ENCODE measurements around the gene SEMA3E. TPM values are rescaled to one million over a fixed set of nuclear protein-coding genes. Genes with fewer than 3 reads are reported as not detected.

The SEMA3E gene
- total RNA-seq, 1 donor from 2014 or later = 0.35 TPM

- H3K4me3 ChIP-seq (ENCODE audit: low read depth, low read length) = no peak overlapping the region
- no peak for DNase-seq (ENCODE audit: low read depth)
- no peak for TF ChIP-seq CTCF (conservative IDR thresholded peaks at IDR 0.05; ENCODE audit: low read depth, low read length)
These were observed 164.1 kb downstream of the SEMA3E start for GRCh38 chr7:83484826-83485225.

DNA sequence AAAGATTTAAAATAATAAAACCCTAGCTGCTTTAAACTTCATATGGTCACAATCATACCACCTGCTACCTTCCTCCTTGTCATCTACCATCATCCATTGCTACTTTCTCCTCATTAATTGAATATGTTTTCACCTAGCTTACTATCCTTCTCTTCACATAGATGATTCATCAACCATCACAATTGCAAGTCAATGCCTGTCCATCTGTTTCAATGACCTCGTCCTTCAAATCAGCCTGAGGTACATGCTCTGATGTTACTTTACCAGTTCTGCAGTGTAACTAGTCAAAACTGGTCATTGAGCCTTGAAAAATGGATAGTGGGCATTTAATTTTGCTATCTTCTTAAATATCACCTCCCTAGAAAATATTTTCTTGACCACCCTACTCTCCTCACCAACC, 164.7 kb downstream of the SEMA3E start:
- no peak for TF ChIP-seq CTCF (conservative IDR thresholded peaks at IDR 0.05; ENCODE audit: low read depth, low read length)
- no peak for DNase-seq (ENCODE audit: low read depth)
- no peak overlapping the region for H3K4me3 ChIP-seq (ENCODE audit: low read depth, low read length)

DNA sequence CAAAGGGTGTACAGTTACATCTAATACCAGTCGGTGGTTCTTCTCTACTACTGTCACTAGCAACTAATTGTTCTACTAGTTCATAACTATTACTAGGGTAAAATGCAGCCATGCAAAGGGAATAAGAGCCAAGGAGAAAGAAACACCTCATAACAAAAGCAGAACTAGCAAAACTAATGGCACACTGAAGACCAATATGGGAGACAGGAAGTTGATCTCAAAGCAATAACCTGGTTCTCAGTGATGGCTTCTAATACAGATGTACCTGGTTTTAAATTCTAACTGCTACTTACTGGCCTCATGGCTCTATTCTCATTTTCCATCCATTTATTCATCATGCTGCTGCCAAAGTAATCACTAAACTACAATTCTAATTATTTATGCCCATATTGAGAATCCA, 170.3 kb downstream of the SEMA3E start:
- DNase-seq (ENCODE audit: low read depth) = no peak
- TF ChIP-seq CTCF (conservative IDR thresholded peaks at IDR 0.05; ENCODE audit: low read depth, low read length) = no peak
- no peak overlapping the region for H3K4me3 ChIP-seq (ENCODE audit: low read depth, low read length)

DNA sequence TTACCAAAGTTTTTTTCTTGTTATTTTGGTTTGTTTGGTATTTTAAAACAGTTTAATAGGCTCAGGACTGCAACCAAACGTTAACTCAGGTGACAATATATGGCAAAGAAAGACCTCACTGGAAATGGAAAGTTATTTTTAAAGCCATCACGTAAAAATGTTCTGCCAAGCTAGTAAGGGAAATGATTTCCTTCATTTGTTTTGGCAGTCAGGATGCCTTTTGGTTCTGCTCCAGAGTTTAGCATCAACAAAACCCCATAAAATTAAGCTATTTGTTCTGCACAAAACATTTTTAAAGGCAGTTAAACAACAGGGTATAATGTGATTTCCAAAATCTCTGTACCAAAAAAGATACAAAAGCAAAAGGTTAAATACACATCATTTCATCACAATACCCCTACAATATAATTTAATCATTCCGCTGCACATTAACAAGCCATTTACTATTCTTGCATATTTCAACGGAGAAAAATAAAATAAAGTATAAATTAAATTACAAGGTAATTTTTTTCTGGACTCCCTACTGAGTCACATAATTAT, 172.4 kb downstream of the SEMA3E start:
- no peak for DNase-seq (ENCODE audit: low read depth)
- H3K4me3 ChIP-seq (ENCODE audit: low read depth, low read length) = no peak overlapping the region
- TF ChIP-seq CTCF (conservative IDR thresholded peaks at IDR 0.05; ENCODE audit: low read depth, low read length) = no peak

DNA sequence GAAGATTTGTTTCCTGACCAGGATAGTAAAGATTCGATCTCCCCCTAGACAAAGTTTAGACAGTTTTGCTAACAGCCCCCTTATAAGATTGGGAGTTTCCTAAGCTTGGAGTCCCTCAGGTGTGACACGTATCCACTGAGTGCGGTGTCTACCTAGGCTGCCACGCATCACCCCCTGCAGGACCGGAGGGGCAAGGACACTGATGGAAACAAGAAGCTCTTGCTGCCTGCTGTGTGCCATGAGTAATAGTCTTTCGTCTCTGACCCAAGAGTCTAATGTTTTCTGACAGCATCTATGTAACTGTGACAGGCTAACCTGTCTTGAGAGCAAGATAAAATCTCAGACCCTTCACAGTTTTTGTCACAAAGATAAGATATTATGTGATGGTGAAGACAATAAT, 173.5 kb downstream of the SEMA3E start:
- peak; percentile 29 for TF ChIP-seq CTCF (conservative IDR thresholded peaks at IDR 0.05; ENCODE audit: low read depth, low read length)
- no peak overlapping the region for H3K4me3 ChIP-seq (ENCODE audit: low read depth, low read length)
- no peak for DNase-seq (ENCODE audit: low read depth)

GRCh38 chr7:83472376-83472775, 176.6 kb downstream of the SEMA3E start:
- DNase-seq (ENCODE audit: low read depth) = no peak
- H3K4me3 ChIP-seq (ENCODE audit: low read depth, low read length) = no peak overlapping the region
- no peak for TF ChIP-seq CTCF (conservative IDR thresholded peaks at IDR 0.05; ENCODE audit: low read depth, low read length)

- DNase-seq (ENCODE audit: low read depth) = no peak
- no peak overlapping the region for H3K4me3 ChIP-seq (ENCODE audit: low read depth, low read length)
- no peak for TF ChIP-seq CTCF (conservative IDR thresholded peaks at IDR 0.05; ENCODE audit: low read depth, low read length)
These were observed 179.4 kb downstream of the SEMA3E start for GRCh38 chr7:83469491-83469890.
